Renal cortical epithelial cell (primary cell): ENCODE results near the gene PRX. TPM values are rescaled to one million over a fixed set of nuclear protein-coding genes. Genes with fewer than 3 reads are reported as not detected.
A peak's percentile ranks its signal among the peaks of the same experiment; 100 is the strongest.
"Not testable (repeated sequence)": the region's sequence is repeated elsewhere in the genome, so short reads cannot be mapped to it uniquely, and the experiment has no call there.

Source experiments
- DNase-seq: peaks from one replicate; pipeline ENCODE4 v3.0.0-alpha.2; 2011; ENCODE audit warnings: low read depth
- total RNA-seq: library from RNA; depleted of rRNA; stranded (reverse); fragments of >200 nt; gene quantifications from 2 replicates; pipeline ENCODE4 v1.2.3, GENCODE V29; 2014

The PRX gene
- total RNA-seq, 1 donor from 2014 or later, result 1.0 TPM

DNA sequence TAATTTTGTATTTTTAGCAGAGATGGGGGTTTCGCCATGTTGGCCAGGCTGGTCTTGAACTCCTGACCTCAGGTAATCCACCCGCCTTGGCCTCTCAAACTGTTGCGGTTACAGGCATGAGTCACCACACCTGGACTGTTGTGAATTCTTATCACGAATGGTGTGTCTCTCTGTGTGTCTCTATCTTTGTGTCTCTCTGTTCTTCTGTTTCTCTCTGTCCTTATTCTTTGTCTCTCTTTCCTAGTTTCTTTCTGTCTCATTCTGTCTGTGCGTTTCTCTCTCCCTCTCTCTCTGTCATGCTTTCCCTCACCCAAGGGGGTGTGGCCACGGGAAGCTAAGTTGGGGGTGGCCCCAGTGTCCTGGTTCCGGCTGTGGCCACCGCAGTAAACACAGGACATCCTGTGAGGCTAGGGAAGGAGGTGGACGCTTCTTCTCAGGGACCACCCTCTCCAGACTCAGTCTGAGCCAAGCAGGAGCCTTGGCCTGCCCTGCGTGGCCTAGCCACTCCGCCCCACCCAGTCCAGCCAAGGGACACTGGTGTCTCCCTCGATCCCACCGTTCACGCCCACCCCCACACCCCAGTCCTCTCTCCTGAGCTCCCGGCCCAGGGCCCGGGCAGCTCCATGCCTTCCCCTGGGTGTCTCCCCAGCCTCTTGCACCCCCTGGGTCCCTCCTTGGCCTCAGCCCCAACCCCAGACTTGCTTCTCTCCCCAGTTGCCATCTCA lies 3.9 kb upstream of the PRX start:
- DNase-seq, result no peak

DNA sequence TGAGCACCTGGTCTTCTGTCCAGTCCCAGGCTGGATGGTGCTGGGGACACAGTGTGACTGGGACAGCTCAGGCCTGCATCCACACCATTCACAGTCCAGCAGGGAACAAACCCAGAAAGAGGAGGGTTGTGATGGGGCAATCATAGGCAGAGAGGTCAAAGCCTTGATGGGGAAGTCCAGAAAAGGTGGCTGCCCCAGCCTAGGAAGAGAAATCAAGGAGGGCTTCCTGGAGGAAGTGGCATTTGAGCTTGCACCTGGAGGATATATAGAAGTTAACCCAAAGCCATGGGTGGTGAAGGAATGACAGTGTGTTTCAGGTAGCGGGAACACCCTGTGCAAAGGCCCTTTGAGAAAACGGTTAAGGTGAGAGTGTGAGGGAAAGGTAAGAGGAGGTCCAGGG lies 2.6 kb upstream of the PRX start:
- DNase-seq, result no peak

DNA sequence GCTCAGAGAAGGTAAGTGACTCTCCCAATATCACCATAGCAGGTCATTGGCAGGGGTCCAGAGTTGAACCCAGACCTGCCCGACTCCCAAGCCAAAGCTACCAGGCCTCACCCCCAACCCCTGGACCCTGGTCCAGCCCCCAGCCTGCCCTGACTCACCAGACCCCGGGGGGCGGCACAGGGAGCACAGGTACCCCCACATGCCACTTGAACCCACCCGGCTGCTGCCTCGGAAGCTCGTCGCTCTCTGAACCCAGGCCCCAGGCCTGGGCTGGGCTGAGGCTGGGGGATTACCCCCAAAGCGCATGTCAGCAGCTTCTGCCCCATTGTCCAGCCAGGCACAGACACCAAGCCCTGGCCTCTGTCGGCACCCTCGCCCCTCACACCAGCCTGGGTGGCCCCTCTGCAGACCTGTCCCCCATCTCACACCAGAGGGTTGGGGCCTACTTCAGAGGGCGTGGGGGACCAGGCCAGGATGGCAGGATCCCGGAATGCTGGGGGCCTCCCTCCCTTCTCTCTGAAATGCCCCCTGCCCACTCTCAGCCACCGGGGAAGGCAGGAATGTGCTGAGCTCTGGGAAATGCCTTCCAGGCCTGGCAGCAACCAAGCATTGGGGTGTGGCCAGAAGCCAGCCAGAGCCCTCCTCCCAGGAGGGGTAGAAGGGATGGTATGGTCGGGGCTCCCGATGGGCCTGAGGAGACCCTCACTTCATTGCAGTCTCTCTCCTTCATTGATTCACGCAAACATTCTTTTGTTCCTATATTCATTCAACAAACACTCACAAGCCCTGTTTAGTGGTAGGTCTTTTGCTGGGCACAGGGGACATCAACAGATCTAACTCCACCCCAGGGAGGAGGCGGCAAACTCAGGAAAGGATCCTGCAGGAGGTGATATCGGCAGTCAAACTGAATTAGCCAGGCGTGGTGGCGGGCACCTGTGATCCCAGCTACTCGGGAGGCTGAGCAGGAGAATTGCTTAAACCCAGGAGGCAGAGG lies 1.7 kb upstream of the PRX start:
- no peak for DNase-seq

DNA sequence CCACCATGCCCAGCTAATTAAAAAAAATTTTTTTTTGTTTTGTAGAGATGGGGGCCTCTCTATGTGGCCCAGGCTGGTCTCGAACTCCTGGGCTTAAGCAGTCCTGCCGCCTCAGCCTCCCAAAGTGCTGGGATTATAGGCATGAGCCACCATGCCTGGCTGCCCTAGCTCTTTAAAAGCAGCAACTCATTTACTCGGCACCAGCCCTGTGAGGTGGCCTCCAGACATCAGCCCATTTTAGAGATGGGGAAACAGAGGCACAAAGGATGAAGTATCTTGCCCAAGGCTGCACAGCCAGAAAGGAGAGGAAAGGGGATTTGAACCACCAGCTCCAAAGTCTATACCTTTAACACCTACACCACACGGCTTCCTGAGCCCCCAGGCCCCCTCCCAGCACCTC lies 312 bp downstream of the PRX start:
- DNase-seq, result no peak

DNA sequence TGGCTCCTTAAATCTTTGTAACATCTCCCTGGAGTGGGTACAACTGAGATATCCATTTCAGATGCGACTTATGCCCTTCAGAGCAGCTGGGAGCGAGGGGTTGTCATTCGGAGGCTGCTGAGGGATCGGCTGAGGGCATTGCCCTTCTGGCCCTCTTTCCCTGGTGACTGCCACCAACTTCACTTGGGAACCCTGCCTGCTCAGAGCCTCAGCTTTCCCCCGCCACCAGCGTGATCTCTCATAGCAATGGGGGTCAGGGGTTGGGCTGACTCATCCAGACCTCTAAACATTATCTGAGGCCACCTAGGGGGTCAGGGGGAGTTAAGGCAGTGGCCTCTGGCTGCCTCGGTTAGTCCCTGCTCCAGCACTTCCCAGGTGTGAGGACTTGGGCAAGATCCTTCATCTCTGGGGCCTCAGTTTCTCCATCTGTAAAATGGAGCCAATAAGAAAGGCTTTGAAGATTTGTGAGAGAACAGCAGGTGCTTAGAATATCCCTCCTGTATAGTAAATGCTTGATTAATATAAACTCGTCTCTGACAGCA lies 1.1 kb downstream of the PRX start:
- DNase-seq, result no peak

DNA sequence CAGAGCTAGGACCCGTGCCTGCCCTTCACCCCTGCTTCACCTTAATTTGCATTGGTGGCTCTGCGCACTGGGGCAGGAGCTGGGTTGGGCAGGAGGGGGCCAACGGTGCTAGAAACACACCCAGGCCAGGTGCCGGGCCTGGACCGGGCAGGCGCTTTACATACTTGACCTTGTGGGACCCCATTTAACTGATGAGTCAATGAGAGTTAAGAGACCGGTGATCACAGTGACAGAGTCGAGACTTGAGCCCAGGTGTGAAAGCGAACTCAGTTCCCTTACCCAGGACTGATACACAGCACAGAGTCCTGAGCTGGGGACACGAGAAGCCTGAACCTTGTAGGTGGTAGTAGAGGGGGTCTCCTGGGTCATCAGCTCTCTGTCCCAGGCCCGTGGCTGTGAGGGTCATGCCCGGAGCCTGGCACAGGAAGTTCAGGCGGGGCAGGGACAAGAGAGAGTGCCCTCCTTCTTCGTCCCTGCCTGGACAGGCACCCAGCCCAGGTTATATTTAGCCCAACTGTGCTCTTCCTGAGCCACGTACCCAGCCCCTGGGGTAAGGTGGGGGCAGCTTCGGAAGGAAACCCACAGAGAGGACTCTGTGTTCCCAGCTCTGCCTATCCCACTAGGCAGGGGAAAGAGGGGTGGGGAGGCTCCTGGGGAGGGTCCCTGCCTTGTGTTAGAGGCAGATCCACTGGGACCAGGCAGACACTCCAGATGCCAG lies 1.9 kb downstream of the PRX start:
- no peak for DNase-seq

DNA sequence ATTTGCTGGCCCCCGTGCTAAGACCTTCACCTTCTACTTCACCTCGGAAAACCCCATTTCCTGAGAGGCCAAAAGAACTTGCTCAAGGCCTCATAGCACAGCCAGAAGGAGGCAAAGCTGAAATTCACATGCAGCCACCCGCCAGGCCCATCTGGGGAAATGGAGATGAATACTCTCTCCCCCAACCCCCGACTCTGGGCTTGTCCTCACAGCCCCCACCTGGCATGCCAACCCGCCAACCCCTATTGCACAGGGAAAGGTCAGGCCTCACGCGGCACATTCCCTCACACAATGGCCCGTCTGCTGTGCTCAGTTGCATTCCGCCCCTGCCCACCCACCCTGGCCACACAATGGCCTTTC lies 3.2 kb downstream of the PRX start:
- DNase-seq, result no peak

DNA sequence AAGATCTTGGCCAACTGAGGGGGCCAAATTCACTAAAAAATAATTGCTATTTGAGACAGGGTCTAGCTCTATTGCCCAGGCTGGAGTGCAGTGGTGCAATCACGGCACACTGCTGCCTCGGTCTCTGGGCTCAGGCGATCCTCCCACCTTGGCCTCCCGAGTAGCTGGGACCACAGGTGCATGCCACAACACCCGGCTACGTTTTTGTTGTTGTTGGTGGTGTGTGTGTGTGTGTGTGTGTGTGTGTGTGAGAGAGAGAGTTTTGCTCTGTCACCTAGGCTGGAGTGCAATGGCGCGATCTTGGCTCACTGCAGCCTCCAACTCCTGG lies 4.6 kb downstream of the PRX start:
- not testable (repeated sequence) for DNase-seq

DNA sequence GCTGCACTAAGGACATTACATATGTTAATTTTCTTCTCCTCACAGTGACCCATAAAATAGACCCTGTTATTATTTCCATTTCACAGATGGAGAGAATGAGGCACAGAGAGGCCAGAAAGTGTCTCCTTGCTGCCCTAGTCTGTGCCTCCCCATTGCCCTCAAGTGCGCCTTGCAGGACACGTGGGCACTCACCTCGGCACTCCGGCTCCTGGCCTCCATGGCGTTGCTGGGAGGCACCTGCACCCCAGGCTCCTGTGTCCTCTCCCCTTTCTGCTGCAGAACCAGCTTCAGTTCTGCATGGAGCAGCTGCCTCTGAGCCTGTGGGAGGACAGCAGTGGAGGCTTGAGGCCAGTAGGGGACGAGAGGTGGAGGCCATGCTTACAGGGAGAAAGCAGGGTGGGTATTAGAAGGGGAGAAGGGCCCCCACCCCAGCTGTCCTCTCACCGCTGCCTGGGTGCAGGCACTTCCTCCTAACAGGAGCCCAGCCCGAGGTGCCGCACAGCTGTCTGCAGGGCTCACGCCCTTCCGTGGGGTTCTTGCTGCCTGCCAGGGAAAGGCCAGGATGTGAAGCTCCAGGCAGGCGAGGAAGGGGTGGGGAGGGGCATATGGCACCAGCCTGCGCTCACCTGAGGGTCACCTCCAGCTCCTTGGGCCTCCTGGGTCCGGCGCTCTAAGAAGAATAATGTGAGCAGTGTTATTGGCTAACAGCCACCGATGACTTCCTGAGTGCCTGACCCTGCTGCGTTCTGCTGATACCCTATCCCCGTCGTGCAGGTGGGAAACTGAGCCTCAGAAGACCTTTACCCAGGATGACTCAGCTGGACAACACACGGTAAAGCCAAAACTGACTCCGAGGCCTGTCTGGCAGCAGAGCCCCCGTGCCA lies 5.2 kb downstream of the PRX start:
- no peak for DNase-seq

DNA sequence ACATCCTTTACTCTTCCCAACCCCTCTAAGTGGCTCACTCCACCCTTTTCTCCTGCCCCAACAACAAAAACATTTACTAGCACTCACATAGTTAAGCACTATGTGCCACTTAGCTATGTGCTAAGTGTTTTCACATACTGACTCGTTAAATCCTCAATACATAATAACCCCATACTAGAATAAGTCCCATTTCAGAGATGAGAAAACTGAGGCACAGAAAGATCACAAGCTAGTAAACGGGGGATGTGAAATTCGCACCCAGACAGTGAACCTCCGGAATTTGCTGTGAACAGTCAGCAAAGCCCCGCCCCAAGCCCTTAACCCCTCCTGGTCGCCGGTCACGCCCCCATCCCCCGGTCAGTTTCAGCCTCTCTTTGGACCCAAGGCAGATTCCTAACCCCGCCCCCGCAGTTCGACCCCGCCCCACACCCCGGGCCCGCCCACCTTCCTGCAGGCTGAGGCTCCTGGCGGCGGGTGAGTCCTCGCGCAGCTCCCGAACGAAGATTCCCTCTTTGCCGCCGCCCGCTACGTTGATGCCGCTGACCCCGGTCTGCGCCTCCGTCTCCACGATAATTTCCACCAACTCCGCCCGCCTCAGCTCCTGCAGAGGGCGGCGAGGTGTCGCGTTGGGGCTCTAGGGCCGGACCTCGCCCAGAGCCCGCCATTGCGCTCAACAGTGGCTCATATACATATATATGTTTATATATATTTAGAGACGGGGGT lies 9.8 kb downstream of the PRX start:
- peak; percentile 87 for DNase-seq

DNA sequence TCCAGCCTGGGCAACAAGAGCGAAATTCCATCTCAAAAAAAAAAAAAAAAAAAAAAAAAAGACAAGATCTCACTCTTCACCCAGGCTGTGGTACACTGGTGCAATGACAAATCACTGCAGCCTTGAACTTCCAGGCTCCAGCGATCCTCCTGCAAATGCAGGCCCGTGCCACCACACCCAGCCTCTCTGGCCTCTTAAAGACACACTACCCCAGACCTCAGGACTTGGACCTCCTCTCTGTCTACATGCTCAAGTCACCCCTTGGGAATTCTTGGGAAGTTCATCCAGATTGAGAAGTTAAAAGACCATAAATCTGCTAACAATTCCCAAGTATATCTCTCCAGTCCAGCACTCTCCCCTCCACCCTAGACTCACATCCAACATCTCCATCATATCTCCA lies 12.6 kb downstream of the PRX start:
- DNase-seq, result no peak

DNA sequence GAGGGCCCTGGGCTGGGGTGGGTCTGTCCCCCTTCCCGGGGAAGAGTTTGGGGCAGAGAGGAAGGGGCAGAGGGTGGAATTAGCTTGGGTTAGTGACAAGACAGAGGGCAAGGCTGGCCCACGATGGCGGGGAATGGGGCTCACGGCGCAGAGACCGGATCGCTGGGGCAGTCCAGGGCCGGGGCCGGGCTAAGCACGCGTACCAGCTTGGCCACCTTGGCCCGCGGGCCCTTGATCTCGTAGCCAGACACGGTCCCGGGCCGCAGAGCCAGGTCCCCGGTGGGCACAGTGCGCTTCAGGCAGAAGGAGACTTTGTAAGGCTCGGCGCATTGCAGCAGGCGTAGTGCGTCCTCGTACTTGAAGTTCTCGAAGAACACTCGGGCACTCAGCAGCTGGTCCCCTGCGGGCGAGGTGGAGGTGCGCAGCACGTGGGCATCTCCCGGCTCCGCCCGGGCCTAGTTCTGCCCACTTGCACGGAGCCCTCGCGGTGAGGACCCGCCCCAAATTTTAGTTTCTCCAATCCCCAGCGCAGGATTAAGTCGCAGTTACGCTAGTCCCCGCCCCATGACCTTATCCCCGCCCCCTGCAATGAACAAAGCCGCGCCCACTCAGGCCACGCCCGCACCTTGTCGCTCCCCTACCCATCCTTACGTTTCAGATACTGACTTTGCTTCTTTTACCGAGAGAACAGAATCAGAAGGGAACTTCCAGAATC lies 14.6 kb downstream of the PRX start:
- DNase-seq, result no peak

DNA sequence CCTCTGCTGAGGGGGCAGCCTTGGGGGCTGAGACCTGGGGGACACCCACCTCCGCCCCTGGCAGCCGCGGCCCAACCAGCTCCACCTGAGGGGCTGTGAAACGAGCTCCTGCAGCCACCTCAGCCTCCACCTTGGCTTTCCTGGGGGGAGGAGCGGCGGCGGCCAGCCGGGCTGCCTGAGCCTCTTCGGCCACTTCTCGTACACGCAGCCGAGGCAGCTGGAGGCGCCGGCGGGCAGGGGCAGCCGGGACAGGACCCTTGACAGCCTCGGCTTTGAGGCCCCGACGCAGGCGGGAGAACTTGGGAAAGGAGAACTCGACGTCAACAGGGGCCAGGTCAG lies 15.6 kb downstream of the PRX start:
- no peak for DNase-seq

DNA sequence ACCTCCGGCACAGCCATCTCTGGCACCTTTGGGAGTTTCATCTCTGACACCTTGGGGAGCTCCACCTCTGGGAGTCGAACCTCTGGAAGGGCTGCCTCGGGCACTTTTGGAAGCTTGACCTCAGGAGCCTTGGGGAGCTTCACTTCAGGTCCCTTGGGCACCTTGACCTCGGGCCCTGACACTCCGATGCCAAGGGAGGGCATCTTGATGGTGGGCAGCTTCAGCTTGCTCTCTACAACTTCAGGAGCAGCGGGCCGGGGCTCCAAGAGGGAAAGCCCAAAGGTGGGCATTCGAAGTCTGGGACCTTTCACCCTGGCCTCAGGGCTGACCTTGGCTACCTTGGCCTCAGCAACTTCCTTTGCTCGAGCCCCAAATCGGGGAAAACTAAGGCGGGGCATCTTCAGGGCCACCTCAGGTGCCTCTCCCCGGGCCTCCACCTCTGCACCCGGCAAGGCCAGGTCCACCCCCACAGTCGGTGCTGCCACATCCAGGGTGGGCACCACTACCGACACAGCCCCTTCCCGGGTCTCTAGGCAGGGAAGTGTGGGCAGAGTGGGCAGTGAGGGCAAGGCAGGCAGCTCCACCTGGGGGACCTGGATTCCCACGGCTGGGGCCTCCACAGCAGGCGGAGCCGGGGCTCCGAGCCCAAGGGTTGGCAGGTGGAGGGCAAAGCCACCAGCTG lies 16.2 kb downstream of the PRX start:
- DNase-seq, result no peak

DNA sequence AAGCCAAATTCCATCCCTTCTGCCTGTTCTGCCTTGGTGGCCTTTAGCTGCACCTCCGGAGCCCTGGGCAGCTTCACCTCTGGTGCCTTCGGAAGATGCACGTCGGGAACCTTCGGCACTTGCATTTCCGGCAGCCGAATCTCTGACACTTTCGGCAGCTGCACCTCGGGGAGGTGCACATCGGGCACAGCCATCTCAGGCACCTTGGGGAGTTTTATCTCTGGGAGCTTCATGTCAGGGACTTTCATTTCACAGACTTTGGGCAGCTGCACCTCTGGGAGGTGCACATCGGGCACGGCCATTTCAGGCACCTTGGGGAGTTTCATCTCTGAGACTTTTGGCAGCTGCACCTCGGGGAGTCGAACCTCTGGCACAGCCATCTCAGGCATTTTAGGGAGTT lies 17.2 kb downstream of the PRX start:
- no peak for DNase-seq

DNA sequence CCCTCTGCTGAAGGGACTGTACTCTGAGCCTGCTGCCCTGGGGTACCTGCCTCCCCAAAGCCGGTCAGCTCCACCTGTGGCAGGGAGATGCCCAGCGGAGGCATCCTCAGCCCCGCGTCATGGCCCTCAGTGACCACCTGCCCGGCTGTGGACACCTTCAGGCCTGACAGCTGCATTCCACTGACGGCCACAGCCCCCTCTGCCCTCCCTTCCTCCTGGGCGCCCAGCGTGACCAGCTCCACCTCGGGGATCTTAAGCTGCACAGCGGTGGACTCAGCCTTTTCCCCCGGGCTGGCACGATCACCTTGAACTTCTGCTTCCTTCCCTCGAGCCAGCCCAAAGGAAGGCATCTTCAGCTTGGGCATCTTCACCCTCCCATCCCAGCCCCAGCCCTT lies 18.4 kb downstream of the PRX start:
- no peak for DNase-seq

DNA sequence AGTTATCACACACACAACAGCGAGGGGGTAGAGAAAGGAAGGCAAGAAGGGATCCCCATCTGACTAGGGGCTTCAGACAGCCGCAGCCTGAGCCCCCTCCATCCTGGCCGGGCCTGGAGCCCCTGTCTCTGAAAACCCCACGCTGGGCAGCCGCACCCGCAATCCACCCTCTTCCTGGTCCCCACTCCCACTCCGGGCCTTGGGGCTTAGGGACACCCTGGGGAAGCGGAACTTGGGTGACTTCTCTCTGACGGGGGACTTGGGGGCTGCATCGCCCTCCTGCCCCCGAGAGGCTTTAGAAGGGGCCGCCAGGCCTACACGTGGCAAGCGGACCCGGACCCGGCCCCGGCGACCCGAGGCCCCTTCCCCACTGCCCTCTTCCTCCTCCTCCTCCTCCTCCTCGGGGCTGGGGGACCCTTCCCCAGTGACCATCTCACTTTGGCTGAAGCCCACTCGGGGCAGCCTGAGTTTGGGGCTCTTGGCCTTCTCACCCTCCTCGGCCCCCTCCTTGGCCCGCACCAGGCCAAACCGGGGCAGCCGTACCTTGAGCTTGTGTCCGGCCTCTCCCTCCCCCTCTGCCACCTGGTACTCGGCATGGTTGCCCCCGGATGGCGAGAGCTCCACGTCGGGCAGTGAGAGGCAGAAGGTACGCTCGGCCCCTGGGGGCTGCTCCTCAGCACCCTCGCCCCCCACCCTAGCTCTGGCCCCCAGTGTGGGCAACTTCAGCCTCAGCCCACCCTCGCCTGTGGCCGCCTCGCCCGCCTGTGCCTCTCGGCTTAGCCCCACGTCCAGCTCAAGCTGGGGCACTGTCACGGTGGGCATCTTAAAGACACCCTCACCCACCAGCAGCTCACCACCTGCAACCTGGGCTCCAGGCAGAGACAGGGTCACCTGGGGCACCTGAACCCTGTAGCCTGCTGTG lies 19.0 kb downstream of the PRX start:
- DNase-seq, result no peak

DNA sequence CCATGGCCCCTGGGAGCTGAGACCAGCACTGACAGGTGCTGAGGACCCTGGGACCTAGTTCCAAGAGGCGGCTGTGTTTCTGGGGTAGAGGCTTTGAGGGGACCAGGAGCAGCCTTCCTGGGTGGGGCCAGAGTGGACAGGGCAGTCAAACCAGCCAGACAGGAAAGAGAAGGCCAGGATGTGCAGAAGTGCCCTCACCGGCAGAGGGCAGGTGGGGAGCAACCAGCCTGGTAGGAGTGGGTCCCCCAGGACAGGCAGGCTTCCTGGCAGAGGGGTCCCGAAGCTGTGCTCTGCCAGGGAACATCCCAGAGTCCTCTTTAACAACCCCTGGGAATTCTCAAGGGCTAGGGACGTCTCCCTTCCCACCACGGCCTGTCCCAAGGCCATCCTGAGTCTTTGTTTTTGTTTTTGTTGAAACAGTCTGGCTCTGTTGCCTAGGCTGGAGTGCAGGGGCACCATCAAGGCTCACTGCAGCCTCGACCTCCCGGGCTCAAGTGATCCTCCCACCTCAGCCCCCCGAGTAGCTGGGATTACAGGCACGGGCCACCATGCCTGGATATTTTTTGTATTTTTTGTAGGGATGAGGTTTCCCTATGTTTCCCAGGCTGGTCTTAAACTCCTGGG lies 20.2 kb downstream of the PRX start:
- no peak for DNase-seq
